Measurements from ENCODE around the gene PAPOLB.
"Not testable (repeated sequence)": the region's sequence is repeated elsewhere in the genome, so short reads cannot be mapped to it uniquely, and the experiment has no call there.

The PAPOLB gene

GRCh38 chr7:4861673-4862072 is at the start of gene PAPOLB:
Gene PAPOLB (minus strand): TSS chr7:4862030. CDS start chr7:4861810, 220 bp downstream.
- no peak for DNase-seq (ENCODE audit: low spot score)

- no peak for DNase-seq (ENCODE audit: low spot score)
Measured at GRCh38 chr7:4911111-4911828, 49.4 kb upstream of the PAPOLB start.

GRCh38 chr7:4906682-4907081 is 44.9 kb upstream of the PAPOLB start:
- no peak for DNase-seq (ENCODE audit: low spot score)

- DNase-seq (ENCODE audit: low spot score): no peak
Measured at GRCh38 chr7:4905171-4905570, 43.3 kb upstream of the PAPOLB start.

GRCh38 chr7:4904346-4904745 is 42.5 kb upstream of the PAPOLB start:
- DNase-seq (ENCODE audit: low spot score): no peak

GRCh38 chr7:4895766-4896165 is 33.9 kb upstream of the PAPOLB start:
- DNase-seq (ENCODE audit: low spot score): no peak

GRCh38 chr7:4894482-4894881 is 32.7 kb upstream of the PAPOLB start:
- DNase-seq (ENCODE audit: low spot score): no peak

- DNase-seq (ENCODE audit: low spot score): no peak
Measured at GRCh38 chr7:4893929-4894475, 32.2 kb upstream of the PAPOLB start.

GRCh38 chr7:4893188-4893587 is 31.4 kb upstream of the PAPOLB start:
- DNase-seq (ENCODE audit: low spot score): not testable (repeated sequence)

- not testable (repeated sequence) for DNase-seq (ENCODE audit: low spot score)
Measured at GRCh38 chr7:4891522-4891921, 29.7 kb upstream of the PAPOLB start.

- no peak for DNase-seq (ENCODE audit: low spot score)
Measured at GRCh38 chr7:4889682-4890081, 27.9 kb upstream of the PAPOLB start.

- no peak for DNase-seq (ENCODE audit: low spot score)
Measured at GRCh38 chr7:4888161-4888560, 26.3 kb upstream of the PAPOLB start.

- no peak for DNase-seq (ENCODE audit: low spot score)
Measured at GRCh38 chr7:4886671-4887070, 24.8 kb upstream of the PAPOLB start.

- no peak for DNase-seq (ENCODE audit: low spot score)
Measured at GRCh38 chr7:4885317-4885807, 23.5 kb upstream of the PAPOLB start.

- DNase-seq (ENCODE audit: low spot score): no peak
Measured at GRCh38 chr7:4884164-4884563, 22.3 kb upstream of the PAPOLB start.

GRCh38 chr7:4883372-4884144 is 21.7 kb upstream of the PAPOLB start, which contains the start of gene RADIL:
Gene RADIL (minus strand): TSS chr7:4883716. CDS start chr7:4878139, 5,577 bp downstream.
- DNase-seq (ENCODE audit: low spot score): peak; percentile 92

GRCh38 chr7:4883033-4883371 is 21.2 kb upstream of the PAPOLB start:
- no peak for DNase-seq (ENCODE audit: low spot score)

GRCh38 chr7:4882169-4883032 is 20.6 kb upstream of the PAPOLB start:
- no peak for DNase-seq (ENCODE audit: low spot score)

GRCh38 chr7:4880218-4880617 is 18.4 kb upstream of the PAPOLB start:
- no peak for DNase-seq (ENCODE audit: low spot score)

GRCh38 chr7:4879396-4880081 is 17.7 kb upstream of the PAPOLB start:
- no peak for DNase-seq (ENCODE audit: low spot score)
